DND-41 (cell line): ENCODE measurements around the gene SULT2B1.
A peak's percentile ranks its signal among the peaks of the same experiment; 100 is the strongest.

Experiments used
- ATAC-seq: fragments of 200-7000 bp; cut with Tn5 transposase; 3 replicates; pipeline ENCODE4 v1.9.1; 2021; ENCODE audit warnings: low read depth; ENCODE audit not compliant: insufficient read depth
- DNase-seq: peaks from one replicate; pipeline ENCODE4 v3.0.0-alpha.2; 2020
- H2AFZ ChIP-seq: 2 replicates; pipeline ENCODE4 v1.6.0; 2012; ENCODE audit warnings: low read depth, low read length
- H3K27ac ChIP-seq: 2 replicates; pipeline ENCODE4 v1.5.1; 2012; ENCODE audit warnings: low read length, inconsistent platforms
- H3K27me3 ChIP-seq: fragments of 200-600 bp; sonication (generic); 2 replicates; pipeline ENCODE4 v1.6.0; 2012; ENCODE audit warnings: low read length, mild to moderate bottlenecking, inconsistent platforms; ENCODE audit not compliant: insufficient read depth, poor library complexity
- H3K36me3 ChIP-seq: 2 replicates; pipeline ENCODE4 v1.5.1; 2012; ENCODE audit warnings: low read length, inconsistent platforms; ENCODE audit not compliant: insufficient read depth
- H3K4me1 ChIP-seq: 2 replicates; pipeline ENCODE4 v1.5.1; 2012; ENCODE audit warnings: mild to moderate bottlenecking, low read length; ENCODE audit not compliant: insufficient read depth
- H3K4me2 ChIP-seq: 2 replicates; pipeline ENCODE4 v1.6.0; 2012; ENCODE audit warnings: mild to moderate bottlenecking, moderate library complexity, low read length, inconsistent platforms; ENCODE audit not compliant: insufficient read depth
- H3K4me3 ChIP-seq, 2 experiments: fragments of 200-600 bp in 1 of 2; shearing (Covaris generic) in 1 of 2; 2 replicates each; pipeline ENCODE4 v1.5.1; 2012 to 2016; ENCODE audit warnings: inconsistent platforms in 2 of 2, low read length in 2 of 2, mild to moderate bottlenecking in 2 of 2, low read depth in 1 of 2, moderate library complexity in 1 of 2
- H3K79me2 ChIP-seq: 2 replicates; pipeline ENCODE4 v1.6.0; 2012; ENCODE audit warnings: low read length, inconsistent platforms; ENCODE audit not compliant: insufficient read depth
- H3K9ac ChIP-seq: 2 replicates; pipeline ENCODE4 v1.6.0; 2012; ENCODE audit warnings: low read depth, mild to moderate bottlenecking, inconsistent platforms, low read length, moderate library complexity
- H3K9me3 ChIP-seq: 2 replicates; pipeline ENCODE4 v1.5.1; 2012; ENCODE audit warnings: low read length, moderate library complexity, mild to moderate bottlenecking, inconsistent platforms; ENCODE audit not compliant: insufficient read depth, severe bottlenecking
- H4K20me1 ChIP-seq: 2 replicates; pipeline ENCODE4 v1.6.0; 2012; ENCODE audit warnings: low read length; ENCODE audit not compliant: insufficient read depth
- CTCF ChIP-seq: IDR thresholded peaks from 2 replicates; pipeline ENCODE4 v1.5.1; 2012; ENCODE audit warnings: borderline replicate concordance, low read length, moderate library complexity, mild to moderate bottlenecking; ENCODE audit not compliant: poor library complexity, severe bottlenecking; ENCODE audit errors: extremely low read depth
- EZH2 ChIP-seq: IDR thresholded peaks from 3 replicates; pipeline ENCODE4 v1.6.1; 2012; ENCODE audit warnings: borderline replicate concordance, low read depth, mild to moderate bottlenecking, moderate library complexity, low read length, inconsistent platforms; ENCODE audit not compliant: severe bottlenecking

Gene SULT2B1

GRCh38 chr19:48606463-48607358 is 54.7 kb downstream of the SULT2B1 start, which contains the start of gene SPACA4:
TSS of gene SPACA4 (plus strand) at chr19:48606742. CDS start at chr19:48606979, 237 bp downstream.
- H3K4me3 ChIP-seq, result no peak within 1 kb of the TSS
- H3K4me2 ChIP-seq, result no peak within 1 kb of the TSS
- DNase-seq (no peak), ATAC-seq (no peak)
- H3K36me3 ChIP-seq, result no peaks in the 10 kb centered on the region
- no peak within 1 kb of the TSS for H3K9ac ChIP-seq
- H2AFZ ChIP-seq, result no peak within 1 kb of the TSS
- no peak within 1 kb of the TSS for H3K27ac ChIP-seq
- no peaks in the 10 kb centered on the region for H3K4me1 ChIP-seq
- no peaks in the 10 kb centered on the region for H4K20me1 ChIP-seq
- H3K27me3 ChIP-seq, result no peaks in the 10 kb centered on the region
- no peaks in the 10 kb centered on the region for H3K9me3 ChIP-seq
- no peaks in the 10 kb centered on the region for H3K79me2 ChIP-seq
- TF ChIP-seq EZH2 (no peak), CTCF (no peak)

- Histone ChIP-seq H4K20me1 (no peaks in the 10 kb centered on the region), H3K27ac (no peak overlapping the region), H3K4me2 (no peak overlapping the region), H3K9ac (no peak overlapping the region), H3K36me3 (no peaks in the 10 kb centered on the region), H3K9me3 (no peaks in the 10 kb centered on the region), H3K4me3 (no peak overlapping the region), H3K4me1 (no peaks in the 10 kb centered on the region), H2AFZ (no peak overlapping the region), H3K27me3 (no peaks in the 10 kb centered on the region), H3K79me2 (no peaks in the 10 kb centered on the region)
- no peak for DNase-seq
- ATAC-seq, result no peak
- TF ChIP-seq EZH2 (no peak), CTCF (no peak)
Measured at GRCh38 chr19:48607359-48607755, 55.4 kb downstream of the SULT2B1 start.

- H3K27me3 ChIP-seq, result no peaks in the 10 kb centered on the region
- DNase-seq, result peak; percentile 52
- H4K20me1 ChIP-seq, result 0 out of 2 replicates have a peak, but pooled peaks cover 5% of the 10 kb centered on the region
- no peaks in the 10 kb centered on the region for H3K9me3 ChIP-seq
- no peaks in the 10 kb centered on the region for H3K4me1 ChIP-seq
- H3K4me3 ChIP-seq, result no peak overlapping the region
- no peaks in the 10 kb centered on the region for H3K79me2 ChIP-seq
- H2AFZ ChIP-seq, result 0 out of 2 replicates have a peak overlapping the region, but pooled peaks have one; percentile 55
- TF ChIP-seq CTCF (peak; percentile 66), EZH2 (no peak)
- peak; percentile 82 for ATAC-seq
- no peaks in the 10 kb centered on the region for H3K36me3 ChIP-seq
- H3K4me2 ChIP-seq, result no peak overlapping the region
- no peak overlapping the region for H3K27ac ChIP-seq
- no peak overlapping the region for H3K9ac ChIP-seq
Measured at GRCh38 chr19:48608798-48609263, 56.9 kb downstream of the SULT2B1 start.
